ENCODE data around the gene PORCN.

The PORCN gene

DNA sequence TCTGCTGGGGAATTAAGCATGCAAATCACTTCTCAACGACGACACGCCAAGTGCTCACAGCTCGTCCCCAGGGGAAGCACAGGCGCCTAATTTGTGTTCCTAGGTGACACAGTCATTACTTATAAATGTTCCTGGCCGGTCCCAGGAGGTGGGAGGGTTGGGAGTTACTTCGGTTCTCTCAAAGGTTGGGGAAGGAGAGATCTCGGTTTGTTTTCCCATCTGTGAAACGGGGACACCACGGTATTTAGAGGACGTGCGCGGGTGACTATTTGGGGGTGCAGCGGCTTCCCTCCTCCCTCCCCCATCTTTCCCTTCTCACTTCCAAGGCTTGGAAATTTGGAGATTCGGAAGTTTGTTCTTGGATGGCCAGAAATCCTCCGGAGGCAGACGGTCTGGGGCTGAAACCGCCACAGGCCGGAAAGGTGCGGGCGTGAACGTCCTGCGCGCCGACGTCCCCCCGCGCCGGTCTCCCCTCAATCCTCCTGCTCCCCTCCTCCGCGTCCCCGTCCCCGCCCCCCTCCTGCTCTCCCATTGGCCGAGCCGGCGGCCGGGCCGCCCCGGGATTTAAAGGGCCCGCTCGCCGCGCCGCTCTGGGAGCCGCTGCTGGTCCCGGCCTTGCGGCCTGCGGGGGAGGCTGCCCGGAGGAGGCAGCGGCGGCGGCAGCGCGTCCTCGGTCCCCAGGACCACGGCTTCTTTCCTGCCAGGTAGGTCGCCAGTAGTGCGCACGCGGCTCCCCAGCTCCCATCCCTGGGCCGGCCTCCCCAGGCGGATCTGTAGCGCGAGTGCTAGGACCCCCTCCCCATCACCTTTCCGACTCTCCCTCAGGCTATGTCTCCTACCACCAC is at the start of gene PORCN:
TSS of gene PORCN (plus strand) at position 593 of the 845 bp plus-strand sequence. CDS start 829 bp downstream, outside the sequence.
- peak; percentile 84 for DNase-seq
- peak; percentile 92 for ATAC-seq

DNA sequence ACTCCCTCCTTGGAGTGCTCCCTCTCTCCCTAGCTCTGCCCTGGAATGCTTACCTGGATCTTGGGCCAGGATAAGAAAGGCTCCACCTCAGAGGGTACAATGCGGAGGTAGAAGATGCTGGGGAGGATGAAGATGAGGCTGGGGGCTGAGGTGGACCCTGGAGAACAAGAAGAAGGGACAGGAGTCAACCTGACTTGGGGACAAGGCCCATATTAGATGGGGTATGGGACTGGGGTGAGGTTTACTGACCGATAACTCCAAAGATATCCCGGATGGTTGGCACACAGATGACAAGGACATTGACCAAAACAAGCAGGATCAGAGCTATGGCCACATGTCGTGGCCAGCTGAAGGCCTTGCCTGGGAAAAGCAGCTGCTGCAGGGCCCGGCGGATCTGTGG is 49.3 kb upstream of the PORCN start:
- ATAC-seq (no peak), DNase-seq (no peak)

DNA sequence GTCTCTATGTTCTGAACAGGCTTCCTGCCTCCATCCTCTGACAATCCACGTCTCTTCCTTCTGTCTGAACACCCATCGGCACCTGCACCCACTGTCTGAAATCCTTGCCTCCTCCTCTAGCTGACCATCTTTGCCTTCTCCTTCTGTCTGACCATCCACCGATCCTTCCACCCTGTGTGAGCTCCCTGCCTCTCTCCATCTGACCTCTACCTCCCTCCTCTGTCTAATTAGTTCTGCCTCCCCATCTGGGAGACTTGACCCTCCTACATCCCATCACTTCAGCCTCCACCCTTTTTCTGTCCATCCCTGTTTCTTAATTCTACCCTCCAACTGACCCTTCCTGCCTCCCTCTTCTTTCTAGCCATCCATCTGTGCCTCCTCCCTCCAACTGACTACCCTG is 48.8 kb upstream of the PORCN start:
- DNase-seq (no peak), ATAC-seq (no peak)

DNA sequence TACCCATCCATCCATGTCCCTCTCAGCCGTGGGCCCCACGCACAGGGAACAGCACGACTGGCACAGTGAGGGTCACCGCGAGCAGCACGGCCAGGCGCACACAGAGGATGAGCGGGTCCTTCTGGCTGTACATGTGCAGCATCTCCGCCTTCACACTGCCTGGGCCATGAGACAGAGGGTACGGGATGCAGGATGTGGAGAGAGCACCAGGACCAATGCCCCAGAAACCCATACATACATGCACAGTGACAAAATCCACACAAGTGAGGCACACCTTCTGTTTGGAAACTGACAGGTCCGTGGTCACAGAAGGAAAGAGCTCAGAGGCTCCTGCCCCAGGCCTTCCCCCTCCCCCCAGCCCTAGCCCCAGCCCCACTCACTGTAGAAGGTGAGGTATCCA is 48.2 kb upstream of the PORCN start:
- no peak for DNase-seq
- no peak for ATAC-seq

DNA sequence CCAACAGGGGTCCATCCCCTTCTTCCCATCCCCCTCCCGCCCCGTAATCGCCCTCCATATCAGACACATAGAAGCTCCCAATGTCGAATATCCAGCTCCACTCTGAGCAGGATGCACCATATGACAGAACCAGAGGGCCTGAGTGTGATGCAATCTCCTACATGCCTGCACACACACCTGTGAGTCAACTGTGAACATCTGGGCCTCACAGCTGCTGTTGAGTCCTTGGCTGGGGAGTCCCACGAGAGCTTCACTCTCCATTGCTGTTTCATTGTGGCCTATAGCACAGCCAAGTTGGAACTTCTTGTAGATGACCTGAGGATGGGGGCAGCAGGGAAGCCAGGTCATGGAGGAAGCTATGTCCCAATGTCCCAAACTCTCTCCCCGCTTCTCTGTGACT is 47.0 kb upstream of the PORCN start:
- DNase-seq (no peak), ATAC-seq (no peak)

DNA sequence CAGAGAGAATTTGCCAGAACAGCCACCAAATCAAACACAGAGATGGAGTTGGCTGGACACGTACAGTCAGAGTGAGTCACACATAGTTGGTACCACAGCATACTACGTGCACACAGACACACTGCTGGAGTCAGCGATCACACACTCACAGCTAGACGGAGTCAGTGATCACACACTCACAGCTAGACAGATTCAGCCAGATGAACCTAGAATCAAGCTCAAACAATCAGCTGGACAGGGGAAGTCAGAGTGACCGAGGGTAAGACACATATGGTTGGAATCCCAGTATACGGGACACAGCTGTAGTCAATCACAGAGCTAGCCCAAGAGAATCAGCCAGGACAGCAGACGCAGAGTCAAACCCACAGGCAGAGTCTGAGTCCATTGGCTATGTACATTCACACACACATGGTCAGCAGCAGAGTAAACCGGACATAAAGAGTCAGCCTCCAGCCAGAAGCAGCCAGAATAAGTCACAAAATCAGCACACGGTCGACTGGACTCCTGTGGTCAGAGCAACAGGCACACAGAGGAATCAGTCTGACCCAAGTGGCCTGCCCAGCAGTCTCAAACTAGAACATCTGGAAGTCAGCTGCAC is 43.4 kb upstream of the PORCN start:
- no peak for ATAC-seq
- DNase-seq, result no peak

DNA sequence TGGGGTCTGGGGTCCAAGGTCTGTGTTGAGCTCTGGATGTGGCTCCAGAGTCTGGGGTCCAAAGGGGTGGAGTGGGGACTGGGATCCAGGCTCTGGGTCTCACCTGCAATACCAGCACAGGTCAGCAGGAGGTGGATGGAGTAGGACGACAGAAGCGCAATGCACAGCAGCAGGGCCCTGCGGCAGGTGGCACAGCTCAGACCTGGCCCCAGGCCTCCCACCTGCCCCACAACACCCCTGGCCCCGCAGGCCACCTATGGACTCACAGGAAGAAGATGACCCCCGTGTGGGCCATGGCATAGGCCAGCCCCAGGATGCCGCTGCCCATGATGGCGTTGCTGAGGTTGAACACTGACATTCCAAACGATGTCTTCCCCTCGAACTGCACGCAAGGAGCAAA is 42.1 kb upstream of the PORCN start:
- DNase-seq, result peak; percentile 67
- ATAC-seq, result no peak

DNA sequence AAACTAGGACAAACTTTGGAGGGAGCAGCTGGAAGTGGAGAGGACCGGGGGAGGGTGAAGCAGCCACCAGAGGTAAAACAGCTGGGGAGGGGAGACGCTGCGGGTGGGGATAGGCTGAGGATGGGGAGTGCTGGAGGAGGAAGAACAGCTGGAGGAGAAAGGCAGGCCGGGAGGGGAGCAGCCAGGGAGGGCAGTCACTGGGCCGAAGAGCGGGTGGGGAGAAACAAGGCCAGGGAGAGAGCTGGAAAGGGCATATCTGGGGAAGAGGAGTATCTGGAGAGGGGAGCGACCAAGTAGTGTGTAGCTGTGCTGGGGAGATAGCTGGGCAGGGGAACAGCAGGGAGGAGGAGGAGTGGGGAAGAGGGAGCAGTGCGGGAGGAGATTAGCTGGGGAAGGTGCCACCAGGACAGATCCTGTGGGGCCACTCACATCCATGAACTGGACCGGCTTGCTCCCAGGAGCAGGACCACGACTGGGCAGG is 41.5 kb upstream of the PORCN start:
- DNase-seq (no peak), ATAC-seq (no peak)

DNA sequence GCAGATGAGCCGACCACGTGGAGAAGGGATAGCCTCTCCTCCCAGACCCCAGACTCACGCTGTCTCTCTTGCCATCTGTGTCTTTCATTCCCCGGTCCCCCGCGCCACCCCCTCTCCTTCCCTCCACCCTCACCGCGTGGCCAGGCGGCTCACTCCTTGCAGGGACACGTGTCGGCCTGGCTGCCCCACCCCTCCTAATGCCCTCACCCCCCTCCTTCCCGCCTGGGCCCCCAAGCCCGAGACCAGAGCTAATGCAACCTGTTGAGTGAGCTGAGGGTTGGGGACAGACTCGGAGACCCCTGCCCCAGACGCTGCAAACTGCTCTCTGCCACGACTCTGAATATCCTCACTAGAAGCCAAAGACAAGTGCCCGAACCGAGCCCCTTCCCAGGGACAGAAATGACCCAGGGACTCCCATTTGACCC is 40.5 kb upstream of the PORCN start:
- DNase-seq (peak; percentile 63), ATAC-seq (peak; percentile 58)

DNA sequence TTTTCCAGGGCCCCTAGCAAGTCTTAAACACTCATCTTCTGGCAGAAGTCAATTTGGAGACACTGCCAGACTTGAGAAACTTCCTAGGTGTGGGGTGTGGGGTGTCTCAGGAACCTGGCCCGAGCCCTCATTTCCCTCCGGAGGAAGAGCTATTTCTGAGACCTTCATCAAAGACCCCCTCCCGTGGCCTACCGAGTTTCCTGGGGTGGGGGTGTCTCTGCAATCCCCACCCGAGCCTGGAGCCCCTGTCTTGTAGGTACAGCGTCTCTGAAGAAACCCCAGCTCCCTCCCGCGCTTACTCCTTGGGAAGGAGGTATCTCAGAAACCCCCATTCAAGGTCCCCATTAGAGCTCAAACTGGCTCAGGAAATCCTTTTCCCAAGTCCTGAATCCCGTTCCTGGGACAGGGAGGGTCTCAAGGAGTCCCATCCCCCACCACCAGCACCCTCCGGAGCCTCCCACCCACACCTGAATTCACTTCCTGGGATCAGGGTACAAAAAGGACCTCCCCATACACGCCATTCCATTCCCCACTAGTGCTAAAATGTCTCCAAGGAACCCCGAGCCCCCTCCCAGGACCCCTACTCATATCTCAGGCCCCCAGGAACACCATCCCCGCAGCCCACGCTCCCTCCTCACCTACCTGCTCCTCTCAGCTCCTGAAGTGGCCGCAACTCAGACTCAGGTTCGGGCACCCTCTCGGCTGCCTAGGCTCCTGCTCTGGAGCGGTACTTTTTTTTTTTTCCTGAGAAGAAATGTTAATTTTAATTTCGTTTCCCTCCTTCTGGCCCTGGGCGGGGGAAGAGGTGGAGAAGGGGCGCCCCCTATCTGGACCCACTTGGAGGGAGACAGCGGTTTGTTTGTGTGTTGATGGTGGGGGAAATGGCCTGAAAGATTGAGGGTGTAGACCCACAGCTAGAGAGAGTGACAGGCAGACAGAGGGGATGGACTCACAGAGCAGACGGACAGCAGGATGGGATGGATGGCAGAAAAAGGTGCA is 39.8 kb upstream of the PORCN start:
- ATAC-seq (peak; percentile 39), DNase-seq (peak; percentile 66)

DNA sequence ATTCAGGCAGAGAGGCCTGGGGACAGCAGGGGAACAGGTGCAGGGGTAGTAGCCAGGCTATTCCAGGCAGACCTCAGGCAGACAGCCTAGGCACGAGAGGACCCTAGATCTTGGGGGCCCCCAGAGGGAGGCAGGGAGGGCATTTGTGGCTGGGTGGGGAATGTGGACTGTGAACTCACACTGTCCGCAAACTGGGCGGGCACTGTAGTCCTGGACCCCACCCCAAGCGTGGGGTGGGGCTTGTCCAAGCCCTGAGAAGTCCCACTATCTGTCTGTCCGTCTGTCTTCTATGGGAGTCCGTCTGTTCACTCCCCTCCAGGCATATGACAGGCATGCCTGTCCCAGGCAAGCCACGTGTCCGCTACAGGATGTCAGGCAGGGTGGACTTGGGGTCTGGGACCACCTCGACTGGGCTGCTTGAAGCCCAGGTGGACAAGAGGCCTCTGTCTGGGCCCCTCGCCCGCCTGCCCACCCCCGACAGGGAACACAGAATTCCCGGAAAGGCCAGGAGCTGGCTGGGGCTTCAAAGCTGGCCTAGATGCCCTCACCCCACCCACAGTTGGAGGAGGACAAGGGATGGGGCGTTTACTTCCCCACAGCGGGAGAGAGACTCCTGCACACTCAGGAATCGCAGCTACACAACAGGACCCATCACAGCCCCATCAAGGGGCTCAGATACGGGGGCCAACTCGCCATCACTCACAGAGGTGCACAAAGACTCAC is 38.5 kb upstream of the PORCN start, which contains the start of gene SLC38A5:
TSS of gene SLC38A5 (minus strand) at position 151 of the 723 bp plus-strand sequence. CDS start 2,336 bp downstream, outside the sequence.
- DNase-seq (no peak), ATAC-seq (no peak)

DNA sequence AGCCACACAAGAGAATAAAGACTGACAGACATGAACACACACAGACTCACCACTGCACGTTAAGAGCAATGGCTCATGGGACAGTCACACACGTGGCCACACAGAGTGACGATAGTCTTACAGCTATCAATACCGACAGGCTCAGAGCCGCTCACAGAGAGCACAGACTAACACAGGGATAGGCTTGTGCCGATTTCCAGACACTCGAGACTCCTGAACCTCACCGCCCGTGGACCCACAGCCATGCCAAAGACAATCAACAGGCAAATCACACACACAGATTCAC is 38.0 kb upstream of the PORCN start:
- ATAC-seq (no peak), DNase-seq (no peak)

DNA sequence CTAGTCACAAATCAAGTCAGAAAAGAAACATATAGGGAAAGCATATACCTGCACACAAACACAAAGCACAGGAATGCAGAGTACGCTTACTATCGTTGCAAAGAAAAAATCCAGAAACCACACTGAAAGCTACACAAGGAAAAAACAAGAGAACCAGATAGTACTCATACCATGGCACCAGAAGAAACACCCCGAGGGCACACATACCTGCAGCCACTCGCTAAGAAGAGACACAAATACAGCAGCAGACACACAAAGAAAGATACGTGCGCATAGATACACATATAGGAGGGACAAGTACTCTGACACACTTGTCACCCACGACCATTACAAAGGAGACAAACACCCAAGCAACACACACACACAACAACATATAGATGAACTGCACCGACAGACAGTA is 37.3 kb upstream of the PORCN start:
- DNase-seq, result no peak
- ATAC-seq, result no peak

DNA sequence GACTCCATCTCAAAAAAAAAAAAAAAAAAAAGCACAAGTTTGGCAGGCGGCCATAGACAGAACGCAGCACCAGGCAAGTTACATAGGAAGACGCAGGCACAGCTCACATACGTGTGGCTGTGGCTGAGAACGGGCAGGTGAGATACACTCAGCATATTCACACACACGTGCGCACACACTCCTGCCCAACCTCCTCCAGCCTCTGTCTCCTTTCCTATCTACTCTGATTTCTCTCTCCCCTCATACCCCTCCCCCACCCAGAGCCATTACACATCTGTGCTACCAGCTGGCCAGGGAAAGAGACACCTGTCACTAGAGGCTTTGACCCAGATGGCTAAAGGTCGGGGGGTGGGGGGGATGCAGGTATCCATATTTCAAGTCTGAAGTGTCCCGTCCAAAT is 36.6 kb upstream of the PORCN start:
- ATAC-seq (no peak), DNase-seq (no peak)

DNA sequence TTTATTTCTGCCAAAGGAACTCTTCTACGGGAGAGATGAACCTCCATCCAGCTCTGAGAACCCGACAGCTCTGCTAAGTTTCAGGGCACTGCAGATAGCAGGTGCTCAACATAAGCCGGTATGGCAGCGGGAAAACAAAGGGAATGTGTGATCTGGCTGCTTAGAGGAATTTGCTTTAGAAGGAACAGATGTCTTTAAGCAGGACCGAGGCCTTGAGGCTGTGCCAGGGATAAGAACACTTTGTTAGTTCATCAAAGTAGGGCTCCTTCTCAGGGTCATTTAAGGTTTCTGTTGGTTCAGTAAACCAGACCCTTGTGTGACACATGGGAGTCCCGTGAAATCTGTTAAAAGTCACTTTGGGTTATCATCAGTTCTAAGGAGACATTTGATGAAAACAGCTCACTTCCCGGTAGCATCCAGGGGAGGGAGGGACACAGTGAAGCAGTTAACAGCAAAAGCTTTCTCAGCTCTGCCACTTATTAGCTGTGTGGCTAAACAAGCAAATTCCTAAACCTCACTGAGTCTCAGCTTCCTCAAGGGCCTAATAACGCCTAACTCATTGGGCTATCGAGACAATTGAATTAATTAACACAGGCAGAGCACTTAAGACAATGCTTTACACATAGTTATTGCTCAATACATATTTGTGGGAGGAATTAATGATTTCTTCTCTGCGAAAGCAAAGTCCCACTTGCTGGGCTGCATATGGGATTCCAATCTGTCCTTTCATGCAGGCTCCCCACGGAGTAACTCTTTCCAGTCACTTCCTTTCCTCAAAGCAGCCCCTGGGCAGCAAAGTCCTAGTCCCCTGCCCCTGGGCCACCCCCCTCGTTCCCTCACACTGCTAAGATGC is 35.7 kb upstream of the PORCN start:
- no peak for DNase-seq
- ATAC-seq, result no peak

DNA sequence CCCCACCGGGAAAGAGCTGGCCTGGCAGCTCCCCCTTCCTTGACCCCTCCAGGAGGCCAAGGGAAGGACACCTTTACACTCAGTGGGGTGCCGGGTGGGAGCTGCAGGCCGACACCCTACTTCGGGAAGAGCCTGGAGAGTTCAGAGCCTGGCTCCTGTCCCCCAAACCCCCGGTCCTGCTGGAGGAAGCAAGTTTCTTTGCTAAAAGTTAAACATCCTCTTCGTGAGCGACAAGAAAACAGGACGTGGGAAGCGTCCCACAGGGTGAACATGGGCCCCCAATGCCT is 35.1 kb upstream of the PORCN start:
- DNase-seq (no peak), ATAC-seq (no peak)

DNA sequence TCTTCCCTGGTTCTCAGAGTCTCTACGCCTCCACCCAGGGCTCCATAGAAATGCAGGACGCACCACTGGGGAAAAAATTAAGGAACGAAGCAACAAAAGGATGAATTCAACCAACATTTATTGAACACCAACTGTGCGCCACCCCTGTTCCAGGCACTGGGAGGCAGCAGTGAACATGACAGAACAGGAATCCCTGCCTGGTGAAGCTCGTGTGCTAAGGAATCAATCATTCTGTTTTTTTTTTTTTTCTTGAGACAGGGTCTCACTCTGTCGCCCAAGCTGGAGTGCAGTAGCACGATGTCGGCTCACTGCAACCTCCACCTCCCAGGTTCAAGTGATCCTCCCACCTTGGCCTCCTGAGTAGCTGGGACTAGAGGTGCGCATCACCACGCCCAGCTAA is 34.7 kb upstream of the PORCN start:
- ATAC-seq (no peak), DNase-seq (no peak)

DNA sequence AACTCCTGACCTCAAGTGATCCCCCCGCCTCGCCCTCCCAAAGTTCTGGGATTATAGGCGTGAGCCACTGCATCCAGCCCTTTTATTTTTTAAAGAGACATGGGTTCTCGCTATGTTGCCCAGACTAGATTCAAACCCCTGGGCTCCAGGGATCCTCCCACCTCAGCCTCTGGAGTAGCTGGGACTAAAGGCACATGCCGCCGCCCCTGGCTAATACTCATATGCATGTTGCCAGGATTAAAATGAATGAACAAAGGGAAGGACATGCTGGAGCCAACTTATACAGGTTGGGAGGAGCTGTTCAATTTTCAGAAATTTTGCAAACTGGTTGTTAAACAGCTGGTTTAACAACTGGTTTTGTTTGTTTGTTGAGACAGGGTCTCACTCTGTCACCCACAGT is 34.2 kb upstream of the PORCN start:
- DNase-seq, result no peak
- no peak for ATAC-seq

DNA sequence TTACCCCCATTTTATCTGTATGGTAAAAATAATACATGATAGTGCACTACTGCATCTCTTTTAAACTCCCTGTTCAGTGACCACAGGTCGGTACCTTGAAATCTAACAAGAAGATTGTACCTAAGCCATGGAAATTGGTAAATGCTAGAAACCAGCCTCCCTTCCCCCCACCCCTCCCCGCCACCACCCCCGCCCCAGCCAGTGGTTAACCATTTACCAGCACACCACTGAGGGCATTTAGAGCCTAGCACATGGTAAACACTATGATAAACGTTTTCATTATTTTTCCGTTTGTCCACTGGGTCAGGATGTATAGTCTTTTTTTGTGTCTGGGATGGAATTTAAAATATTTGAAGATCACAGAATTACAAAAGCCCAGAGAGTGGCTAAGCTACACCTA is 33.5 kb upstream of the PORCN start:
- no peak for ATAC-seq
- DNase-seq, result peak; percentile 31

DNA sequence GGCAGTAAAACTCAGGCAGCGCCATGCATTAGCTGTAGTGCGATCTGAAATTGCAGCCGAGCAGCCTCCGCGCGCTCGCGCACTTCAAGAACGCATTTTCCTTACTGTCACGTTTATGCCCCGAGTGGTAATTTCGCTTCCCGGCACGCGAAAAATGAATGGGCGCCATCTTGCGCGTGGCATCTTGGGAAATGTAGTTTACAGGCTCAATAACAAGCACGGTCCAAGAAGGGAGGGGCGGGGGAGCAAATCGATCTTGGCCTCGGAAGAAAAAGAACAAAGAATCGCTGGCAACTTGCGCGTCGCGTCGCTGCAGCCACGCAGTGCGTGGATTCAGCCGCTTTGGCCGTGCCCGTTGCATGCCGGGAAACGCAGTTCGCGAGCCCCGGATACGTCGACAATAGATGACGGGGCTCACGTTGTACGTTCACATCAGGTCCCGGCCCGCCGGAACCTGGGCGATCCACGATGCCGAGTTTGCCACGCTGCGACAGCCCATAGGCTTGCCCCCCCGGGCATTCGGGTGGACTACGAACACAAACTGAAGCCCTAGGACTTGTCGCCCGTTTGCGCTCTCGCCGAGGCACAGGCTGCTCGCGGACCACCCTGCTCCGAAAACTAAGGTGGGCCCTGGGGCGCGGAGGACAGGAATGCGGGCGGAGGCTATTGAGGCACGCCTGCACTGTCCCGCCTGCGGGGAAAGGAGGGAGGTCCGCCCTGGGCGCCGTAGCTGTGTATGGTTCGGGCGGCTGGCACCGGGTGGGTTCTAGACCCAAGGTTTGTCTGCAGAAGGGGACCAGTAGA is 32.8 kb upstream of the PORCN start, which contains the start of gene FTSJ1:
TSS of gene FTSJ1 (plus strand) at position 426 of the 804 bp plus-strand sequence. CDS start 1,849 bp downstream, outside the sequence.
- ATAC-seq (peak; percentile 89), DNase-seq (peak; percentile 77)

All from stimulated activated naive CD8-positive, alpha-beta T cell treated with anti-CD3 and anti-CD28 coated beads, Interleukin-15, Interleukin-2, amounts not matched to agents 100 U/mL and 50 U/mL, for 24 hours (primary cell).